K562 (cell line): Measurements from ENCODE around the gene MPV17L2. TPM values are rescaled to one million over a fixed set of nuclear protein-coding genes. Genes with fewer than 3 reads are reported as not detected.
A peak's percentile ranks its signal among the peaks of the same experiment; 100 is the strongest.

Source experiments
- ATAC-seq: fragments of 200-7000 bp; cut with Tn5 transposase; 3 replicates; pipeline ENCODE4 v1.9.1; 2020; ENCODE audit warnings: moderate library complexity
- BruUV-seq: library from RNA; stranded (reverse); fragments of 400-500 nt; replicated peaks from 2 replicates; lab custom pipeline; 2021; lab: Mats Ljungman, UMichigan
- CTCF ChIA-PET: fragments of 300-600 bp; formaldehyde crosslinking; extraction: SDS; loops from one replicate; lab custom pipeline; 2021; ENCODE audit warnings: low intra/inter-chr PET ratio; lab: Yijun Ruan, JAX
- POLR2A ChIA-PET: fragments of 300-600, 350-650 bp; sonication (Branson Sonifier 250); formaldehyde crosslinking; extraction: SDS; loops from one replicate; lab custom pipeline; 2021; ENCODE audit warnings: antibody characterized with exemption, inconsistent platforms; lab: Yijun Ruan, JAX
- DNase-seq, 4 experiments: peaks; one replicate each; pipeline versions ENCODE4 v3.0.0 to v3.0.0-alpha.2; 2011 to 2018; ENCODE audit warnings: low spot score in 3 of 4, mixed read lengths in 3 of 4; ENCODE audit errors: extremely low read depth in 1 of 4
- FAIRE-seq: peaks from 2 replicates; lab custom pipeline; 2011; peaks lifted over from hg19 to GRCh38; lab: Jason Lieb, UNC
- H2AFZ ChIP-seq: 2 replicates; pipeline ENCODE4 v1.6.0; 2011; ENCODE audit warnings: low read depth, low read length, control low read depth, inconsistent platforms
- H3K27ac ChIP-seq: fragments of 200-600 bp; 3 replicates; pipeline ENCODE4 v1.8.0; 2011; ENCODE audit warnings: low read depth, mild to moderate bottlenecking, control low read depth, inconsistent platforms, low read length, moderate library complexity, mixed read lengths; ENCODE audit errors: extremely low read depth
- H3K27me3 ChIP-seq, 2 experiments: fragments of 300-600 bp in 1 of 2; 2 replicates in 1 of 2; 3 replicates in 1 of 2; pipeline versions ENCODE4 v1.6.0 to v1.8.0; 2011; ENCODE audit warnings: inconsistent platforms in 2 of 2, low read length in 2 of 2, mild to moderate bottlenecking in 1 of 2, mixed read lengths in 1 of 2, moderate library complexity in 1 of 2; ENCODE audit not compliant: control insufficient read depth in 2 of 2, insufficient read depth in 2 of 2
- H3K36me3 ChIP-seq: fragments of 300-600 bp; 3 replicates; pipeline ENCODE4 v1.8.0; 2011; ENCODE audit warnings: mild to moderate bottlenecking, low read length, inconsistent platforms; ENCODE audit not compliant: control insufficient read depth, insufficient read depth
- H3K4me1 ChIP-seq, 2 experiments: fragments of 200-600 bp in 1 of 2; replicated peaks in 1 of 2; 2 replicates in 1 of 2; 3 replicates in 1 of 2; pipeline versions ENCODE4 v1.5.1 to v1.8.0; 2011; ENCODE audit warnings: inconsistent platforms in 2 of 2, low read length in 2 of 2, mild to moderate bottlenecking in 1 of 2, mixed read lengths in 1 of 2, moderate library complexity in 1 of 2; ENCODE audit not compliant: control insufficient read depth in 2 of 2, insufficient read depth in 2 of 2
- H3K4me2 ChIP-seq: 2 replicates; pipeline ENCODE4 v1.6.1; 2011; ENCODE audit warnings: low read length, control low read depth, inconsistent platforms, mixed read lengths; ENCODE audit not compliant: insufficient read depth
- H3K4me3 ChIP-seq: fragments of 200-600 bp; sonication (generic), shearing (Covaris generic); 2 replicates; pipeline ENCODE4 v1.5.1; 2016; ENCODE audit warnings: control low read depth, inconsistent platforms
- H3K79me2 ChIP-seq: fragments of 200-600 bp; 3 replicates; pipeline ENCODE4 v1.8.0; 2011; ENCODE audit warnings: low read length, inconsistent platforms; ENCODE audit not compliant: control insufficient read depth, insufficient read depth
- H3K9ac ChIP-seq, 2 experiments: 2 replicates each; pipeline versions ENCODE4 v1.6.0 to v1.6.1; 2011; ENCODE audit warnings: low read depth in 2 of 2, low read length in 2 of 2, control low read depth in 1 of 2, inconsistent platforms in 1 of 2, mild to moderate bottlenecking in 1 of 2, mixed read lengths in 1 of 2; ENCODE audit not compliant: insufficient read depth in 1 of 2
- H3K9me1 ChIP-seq: one replicate; pipeline ENCODE4 v1.6.0; 2011; ENCODE audit warnings: inconsistent platforms, mild to moderate bottlenecking, low read length, moderate library complexity; ENCODE audit not compliant: control insufficient read depth, insufficient read depth
- H3K9me3 ChIP-seq: replicated peaks from 2 replicates; pipeline ENCODE4 v1.5.1; 2011; ENCODE audit warnings: low read depth, low read length, inconsistent platforms; ENCODE audit not compliant: control insufficient read depth, insufficient read depth
- H4K20me1 ChIP-seq: replicated peaks from 2 replicates; pipeline ENCODE4 v1.6.1; 2011; ENCODE audit warnings: low read length, inconsistent platforms, mixed read lengths; ENCODE audit not compliant: control insufficient read depth, insufficient read depth
- CREB3 ChIP-seq: fragments of 450-650 bp; conservative IDR thresholded peaks from 2 replicates; pipeline ENCODE4 v1.6.1; 2016; ENCODE audit warnings: missing genetic modification characterization, low read depth, mild to moderate bottlenecking, missing compliant biosample characterization, moderate library complexity
- HNRNPL ChIP-seq: fragments of 200-400 bp; formaldehyde crosslinking; IDR thresholded peaks from 2 replicates; pipeline ENCODE4 v1.6.1; 2017; ENCODE audit warnings: low read depth, mild to moderate bottlenecking, low read length
- JUN ChIP-seq, 2 experiments: sonication (generic) in 1 of 2; formaldehyde crosslinking in 1 of 2; IDR thresholded peaks; 2 replicates each; pipeline versions ENCODE4 v1.6.1 to v1.8.0; 2012 to 2022; ENCODE audit warnings: borderline replicate concordance in 2 of 2, mild to moderate bottlenecking in 2 of 2, improper control_type of control experiment in 1 of 2, low read depth in 1 of 2, low read length in 1 of 2, missing genetic modification reagents in 1 of 2
- MAX ChIP-seq: sonication (generic); formaldehyde crosslinking; IDR thresholded peaks from 2 replicates; pipeline ENCODE4 v1.9.0; 2022; ENCODE audit warnings: mild to moderate bottlenecking, missing genetic modification reagents
- MTA1 ChIP-seq: fragments of 450-650 bp; IDR thresholded peaks from 2 replicates; pipeline ENCODE4 v1.6.1; 2017; ENCODE audit warnings: borderline replicate concordance
- PRPF4 ChIP-seq: fragments of 200-400 bp; formaldehyde crosslinking; IDR thresholded peaks from one replicate; pipeline ENCODE4 v1.6.1; 2017; ENCODE audit warnings: low read length, low read depth, mild to moderate bottlenecking; ENCODE audit not compliant: insufficient read depth, poor library complexity, severe bottlenecking
- THRB ChIP-seq: fragments of 450-650 bp; formaldehyde crosslinking; conservative IDR thresholded peaks from 2 replicates; pipeline ENCODE4 v1.4.0; 2022; ENCODE audit warnings: mild to moderate bottlenecking, missing genetic modification characterization
- ZBTB49 ChIP-seq: sonication (generic); formaldehyde crosslinking; IDR thresholded peaks from 2 replicates; pipeline ENCODE4 v1.8.0; 2022; ENCODE audit warnings: missing genetic modification reagents, mild to moderate bottlenecking, borderline replicate concordance
- ZNF398 ChIP-seq: fragments of 250-450 bp; sonication (Bioruptor Pico); IDR thresholded peaks from 2 replicates; pipeline ENCODE4 v1.8.0; 2021; ENCODE audit warnings: moderate library complexity, mild to moderate bottlenecking, inconsistent platforms
- WGBS: fragments of 100-300 bp; shearing (Covaris generic); methylation state at CpG from one replicate; pipeline ENCODE4 v1.1.6; 2016; ENCODE audit warnings: low coverage, mixed read lengths; ENCODE audit not compliant: insufficient coverage; ENCODE audit errors: missing lambda C conversion rate; 5-methylcytosine and 5-hydroxymethylcytosine counted together
- in situ Hi-C: fragments of 300-500 bp; cut with MboI; formaldehyde crosslinking; loops from 4 replicates; pipeline ENCODE4 v1.15.0; 2018; ENCODE audit warnings: inconsistent platforms, mixed read lengths
- intact Hi-C: fragments of 100-400 bp; cut with micrococcal nuclease; formaldehyde crosslinking; loops from 2 replicates; pipeline ENCODE4 v1.14.2; 2022
- polyA plus RNA-seq, 8 experiments: library from polyadenylated mRNA; depleted of rRNA in 4 of 8; stranded (reverse) in 5 of 8; unstranded in 3 of 8; fragments of >200 nt; fragmentation: Nextera tagmentation in 2 of 8; fragmentation: Illumina TruSeq in 1 of 8; extraction: Ambion mirVana in 2 of 8; extraction: Trizol in 1 of 8; gene quantifications; 2 replicates each; pipeline versions ENCODE4 v1.2.1 to v1.2.3, GENCODE V29; 2011 to 2014; ENCODE audit warnings: inconsistent platforms in 1 of 8, missing spikeins in 1 of 8
- total RNA-seq, 7 experiments: library from RNA; depleted of rRNA in 6 of 7; stranded (reverse); fragments of >200 nt in 6 of 7; fragmentation: Illumina TruSeq in 2 of 7; extraction: Trizol in 2 of 7; gene quantifications; 2 replicates each; pipeline versions ENCODE4 v1.2.1 to v1.2.3, GENCODE V29; 2011 to 2021; ENCODE audit warnings: low replicate concordance in 1 of 7

The MPV17L2 gene
- total and polyA plus RNA-seq, 9 of the 15 experiments (the other 6 are each of a cell fraction or from before 2014, with no cell fraction given) = 10.6 to 60.2 (median 28.5) TPM

- Histone ChIP-seq H3K9ac (peak overlapping the region; percentile 88 to 93; a peak in 3 of 4 replicates), H3K79me2 (peaks cover 26% of the 10 kb centered on the region), H3K9me1 (no peaks in the 10 kb centered on the region), H2AFZ (no peak overlapping the region), H3K4me2 (peak overlapping the region; percentile 83; the same call in 1 of the 2 replicates), H3K4me3 (no peak overlapping the region), H3K4me1 (peaks cover 16 to 50% of the 10 kb centered on the region in 2 experiments), H3K27me3 (no peaks in the 10 kb centered on the region), H3K27ac (no peak overlapping the region; the same call in 2 of the 3 replicates), H4K20me1 (0 out of 2 replicates have a peak, but pooled peaks cover 7% of the 10 kb centered on the region), H3K9me3 (no peaks in the 10 kb centered on the region), H3K36me3 (peaks cover 27% of the 10 kb centered on the region; the same call in 2 of the 3 replicates)
- in situ Hi-C loops (no loop called here), intact Hi-C loops (loop anchor here (10.0 kb wide), 2 partner anchors 86 to 206 kb away; no protein-coding TSS in a partner anchor)
- FAIRE-seq = peak; percentile 79
- POLR2A ChIA-PET = interaction anchor here (0.5 to 1.8 kb wide), 10 partner anchors 9 to 239 kb away, joined by 3 to 9 read pairs (median 4); no protein-coding TSS in a partner anchor
- BruUV-seq = no TSS peak
- ATAC-seq = no peak
- DNase-seq = no peak
- WGBS = 81% methylated on average over 18 of the region's 18 CpGs
- CTCF ChIA-PET = no interaction called here
- TF ChIP-seq CREB3 (no peak), JUN (IDR thresholded peaks at IDR 0.05; ENCODE audit: borderline replicate concordance, low read depth, low read length) (no peak), JUN (CRISPR knock-in tag; IDR thresholded peaks at IDR 0.05; ENCODE audit: borderline replicate concordance) (peak; percentile 26; the same call in 1 of the 2 replicates), MAX (no peak; the same call in 1 of the 2 replicates), THRB (CRISPR knock-in tag) (no peak), ZBTB49 (no peak), ZNF398 (CRISPR knock-in tag) (no peak), MTA1 (no peak), HNRNPL (no peak), PRPF4 (no peak)
Measured at GRCh38 chr19:18150776-18151624, 42.0 kb upstream of the MPV17L2 start.
